ENCODE data around the gene MED12.

GRCh38 chrX:71085900-71086299, 32.5 kb upstream of the MED12 start:
- TF ChIP-seq CTCF (IDR thresholded peaks at IDR 0.05) (no peak), EZH2 (IDR thresholded peaks at IDR 0.05; ENCODE audit: borderline replicate concordance, insufficient read depth, low read depth, low read length, poor library complexity, severe bottlenecking) (no peak)

Measured in B cell (primary cell).